Ovary (tissue), 9 donors: ENCODE data around the gene SOX6. TPM values are rescaled to one million over a fixed set of nuclear protein-coding genes. Genes with fewer than 3 reads are reported as not detected.

ENCODE experiments used
- DNase-seq, 5 donors: peaks; one replicate each; pipeline ENCODE4 v3.0.0-alpha.2; 2019 to 2020
- H3K27ac ChIP-seq, 2 donors: fragments of 200-600 bp; one replicate each; pipeline versions ENCODE4 v1.5.1 to v1.8.0; 2019 to 2022
- H3K27me3 ChIP-seq: fragments of 200-600 bp; one replicate; pipeline ENCODE4 v1.8.0; 2022
- H3K36me3 ChIP-seq: fragments of 200-600 bp; sonication (generic); one replicate; pipeline ENCODE4 v1.5.1; 2019
- H3K4me1 ChIP-seq: one replicate; pipeline ENCODE4 v1.8.1; 2013; ENCODE audit warnings: mild to moderate bottlenecking, moderate library complexity; ENCODE audit not compliant: insufficient read depth
- H3K4me3 ChIP-seq: fragments of 200-600 bp; sonication (generic); one replicate; pipeline ENCODE4 v1.5.1; 2017
- H3K9me3 ChIP-seq, 2 donors: fragments of 200-600 bp in 1 of 2; sonication (generic) in 1 of 2; one replicate each; pipeline versions ENCODE4 v1.5.1 to v1.8.1; 2013 to 2019; ENCODE audit warnings: mild to moderate bottlenecking in 1 of 2, moderate library complexity in 1 of 2
- CTCF ChIP-seq, 3 donors: fragments of 450-650 bp in 2 of 3; fragments of 200-600 bp in 1 of 3; IDR thresholded peaks; one replicate each; pipeline versions ENCODE4 v1.5.1 to v1.8.0; 2016 to 2022; ENCODE audit warnings: antibody characterized with exemption in 3 of 3, mild to moderate bottlenecking in 1 of 3
- EP300 ChIP-seq: sonication (generic); formaldehyde crosslinking; IDR thresholded peaks from one replicate; pipeline ENCODE4 v1.6.1; 2017; ENCODE audit warnings: antibody characterized with exemption
- POLR2A ChIP-seq: fragments of 450-650 bp; IDR thresholded peaks from one replicate; pipeline ENCODE4 v1.6.1; 2017; ENCODE audit warnings: antibody characterized with exemption, mild to moderate bottlenecking, moderate library complexity
- WGBS, 3 donors: extraction: QIAGEN DNeasy Blood & Tissue Kit in 1 of 3; methylation state at CpG; one replicate each; pipeline versions ENCODE4 v1.1.5 to v1.1.7; 2013 to 2017; 5-methylcytosine and 5-hydroxymethylcytosine counted together
- intact Hi-C, 4 donors: fragments of 100-400 bp; cut with DNase I; formaldehyde crosslinking; loops; one replicate each; pipeline versions ENCODE4 v1.11.0 to v1.15.1; 2022 to 2023
- polyA plus RNA-seq, 2 donors: library from polyadenylated mRNA; stranded (reverse); fragments of 200-250 nt in 1 of 2; fragments of 350-450 nt in 1 of 2; fragmentation: Illumina TruSeq in 1 of 2; extraction: RNeasy Lipid Tissue Mini Kit (QIAGEN cat#74804) in 1 of 2; gene quantifications; one replicate each; pipeline ENCODE4 v1.2.3, GENCODE V29; 2013 to 2014
- total RNA-seq, 7 donors: library from RNA; depleted of rRNA in 2 of 7; stranded (reverse); fragments of >200 nt in 2 of 7; fragmentation: NEBNext Ultra II Directional in 3 of 7; extraction: Animal tissue kit (Norgen Biotek cat#: 25700) in 3 of 7; gene quantifications; one replicate each; pipeline versions ENCODE4 v1.1.0 to v1.2.4, GENCODE V29; 2016 to 2023
- donor health status: DM: no; HTN: no; CAD: no; lungs with moderate emphysema.
- donor health status: DM: no; HTN: no; CAD: no.
- donor health status: Bipolar disorder and iron deficiency.
- donor health status: DM: yes; HTN: yes; CAD: no.
- donor health status: DM: no; HTN: no; CAD: no.
- donor health status: DM: yes; HTN: yes; CAD: no.

The SOX6 gene
- total and polyA plus RNA-seq, 9 donors = 0.61 to 29.4 (median 4.7) TPM

DNA sequence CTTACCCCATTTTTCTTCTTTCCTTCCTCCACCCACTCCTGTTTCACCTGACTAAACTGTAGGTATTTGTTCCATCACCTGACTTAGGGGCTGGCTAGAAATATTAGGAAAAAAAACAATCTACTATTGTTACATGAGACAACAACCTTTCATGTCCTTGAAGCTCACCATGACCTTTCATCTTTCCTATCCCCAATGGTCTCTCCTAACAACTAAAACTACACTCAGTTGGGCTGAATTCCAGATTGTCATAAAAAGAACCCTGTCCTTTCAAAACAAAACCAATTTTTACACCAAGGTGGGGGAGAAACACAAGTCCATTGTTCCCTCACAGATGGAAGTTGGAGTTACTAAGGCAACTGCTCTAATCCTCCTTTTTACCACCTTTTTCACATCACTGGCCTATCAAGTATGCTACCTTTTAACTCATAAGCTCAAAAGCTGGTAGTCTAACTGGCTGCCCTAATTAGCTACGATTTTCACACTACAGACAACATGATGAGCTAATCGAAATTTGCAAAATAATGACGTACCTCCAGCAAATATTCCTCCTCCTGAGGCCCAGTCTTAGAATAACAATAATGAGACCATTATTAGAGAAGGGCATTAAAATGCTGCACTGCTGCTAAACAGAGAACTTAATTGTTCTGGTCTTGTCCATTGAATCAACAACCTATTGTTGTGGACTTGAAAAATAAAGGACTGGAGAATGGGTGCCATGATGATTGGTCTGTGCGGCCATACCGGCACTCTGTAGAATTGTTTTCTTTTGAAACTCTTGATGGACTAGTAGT lies 46.5 kb upstream of the SOX6 start:
- no peak for DNase-seq
- Histone ChIP-seq H3K27ac (no peak overlapping the region), H3K27me3 (no peaks in the 10 kb centered on the region), H3K36me3 (no peaks in the 10 kb centered on the region), H3K9me3 (no peaks in the 10 kb centered on the region), H3K4me1 (no peaks in the 10 kb centered on the region), H3K4me3 (no peak overlapping the region)
- intact Hi-C loops = no loop called here
- TF ChIP-seq POLR2A (no peak), CTCF (IDR thresholded peaks at IDR 0.05) (no peak), EP300 (no peak)
- 80 to 87% (median 87%) methylated on average over 5 of the region's 5 CpGs for WGBS, 3 donors

GRCh38 chr11:16397390-16397789 lies 41.0 kb upstream of the SOX6 start:
- Histone ChIP-seq H3K27ac (no peak overlapping the region), H3K4me3 (no peak overlapping the region), H3K27me3 (no peaks in the 10 kb centered on the region), H3K9me3 (no peaks in the 10 kb centered on the region), H3K4me1 (no peaks in the 10 kb centered on the region), H3K36me3 (no peaks in the 10 kb centered on the region)
- intact Hi-C loops = no loop called here
- 51 to 60% (median 56%) methylated on average over 2 of the region's 2 CpGs for WGBS, 3 donors
- TF ChIP-seq EP300 (no peak), CTCF (IDR thresholded peaks at IDR 0.05) (no peak), POLR2A (no peak)
- no peak for DNase-seq

DNA sequence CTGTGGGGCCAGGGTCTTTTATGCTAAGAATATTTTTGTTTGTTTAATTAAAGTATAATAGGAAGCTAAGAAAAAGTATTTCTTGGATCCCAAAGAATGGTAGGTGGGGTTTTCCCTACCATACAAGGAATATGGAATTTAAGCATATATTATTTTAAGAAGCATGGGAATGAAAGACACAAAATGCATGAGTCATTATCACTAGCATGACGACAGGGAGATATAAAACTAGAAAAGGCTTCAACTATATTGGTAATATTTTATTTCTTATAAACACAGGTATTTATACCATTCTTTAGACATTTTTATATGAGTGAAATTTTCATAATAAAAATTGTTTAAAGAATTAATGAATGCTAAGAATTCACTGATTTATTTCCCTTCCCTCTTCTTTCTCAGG lies 39.3 kb upstream of the SOX6 start:
- Histone ChIP-seq H3K27ac (no peak overlapping the region), H3K36me3 (no peaks in the 10 kb centered on the region), H3K4me3 (no peak overlapping the region), H3K4me1 (no peaks in the 10 kb centered on the region), H3K27me3 (no peaks in the 10 kb centered on the region), H3K9me3 (no peaks in the 10 kb centered on the region)
- intact Hi-C loops = no loop called here
- no peak for DNase-seq
- no peak for TF ChIP-seq CTCF (IDR thresholded peaks at IDR 0.05)
- TF ChIP-seq POLR2A = no peak
- TF ChIP-seq EP300 = no peak
- WGBS, 3 donors = 36 to 51% (median 49%) methylated on average over 1 of the region's 1 CpG

GRCh38 chr11:16394947-16395346 lies 38.6 kb upstream of the SOX6 start:
- intact Hi-C loops = no loop called here
- Histone ChIP-seq H3K27ac (no peak overlapping the region), H3K9me3 (no peaks in the 10 kb centered on the region), H3K36me3 (no peaks in the 10 kb centered on the region), H3K27me3 (no peaks in the 10 kb centered on the region), H3K4me1 (no peaks in the 10 kb centered on the region), H3K4me3 (no peak overlapping the region)
- no peak for TF ChIP-seq POLR2A
- TF ChIP-seq EP300 = no peak
- TF ChIP-seq CTCF (IDR thresholded peaks at IDR 0.05) = no peak
- no peak for DNase-seq
- WGBS, 3 donors = 51 to 71% (median 61%) methylated on average over 4 of the region's 4 CpGs
